Chondrocyte (in vitro differentiated cells): ENCODE measurements around the gene WWC1. TPM values are rescaled to one million over a fixed set of nuclear protein-coding genes. Genes with fewer than 3 reads are reported as not detected.
A peak's percentile ranks its signal among the peaks of the same experiment; 100 is the strongest.

Experiments used
- DNase-seq: peaks from one replicate; pipeline ENCODE4 v3.0.0; 2021; ENCODE audit warnings: mixed read lengths, low spot score
- H3K27ac Mint-ChIP-seq: one replicate; pipeline ENCODE4 v1.8.0; 2021; ENCODE audit warnings: mild to moderate bottlenecking, moderate library complexity, mixed read lengths; ENCODE audit not compliant: unreplicated experiment
- H3K27me3 Mint-ChIP-seq: 2 replicates; pipeline ENCODE4 v1.8.0; 2021; ENCODE audit warnings: low read depth, mixed read lengths
- H3K36me3 Mint-ChIP-seq: 2 replicates; pipeline ENCODE4 v1.8.0; 2021; ENCODE audit warnings: low read depth, mixed read lengths
- H3K4me1 Mint-ChIP-seq: 2 replicates; pipeline ENCODE4 v1.8.0; 2021; ENCODE audit warnings: low read depth, mild to moderate bottlenecking, mixed read lengths
- H3K4me3 Mint-ChIP-seq: one replicate; pipeline ENCODE4 v1.8.0; 2021; ENCODE audit warnings: mild to moderate bottlenecking, moderate library complexity, mixed read lengths; ENCODE audit not compliant: unreplicated experiment
- H3K9me3 Mint-ChIP-seq: 2 replicates; pipeline ENCODE4 v1.8.0; 2021; ENCODE audit warnings: low read depth, mixed read lengths
- long read RNA-seq: library from polyadenylated mRNA; stranded (forward); transcript quantifications from one replicate; pipeline ENCODE4 v2.0.0, GENCODE V29; 2021
- total RNA-seq: library from RNA; stranded (reverse); gene quantifications from 3 replicates; pipeline ENCODE4 v1.2.1, GENCODE V29; 2021
- TF ChIP-seq, protein P1 (sequence below): fragments of 200-600 bp; sonication (generic); IDR thresholded peaks from 2 replicates; pipeline ENCODE4 v1.5.0; 2021; ENCODE audit warnings: antibody characterized with exemption, mild to moderate bottlenecking, moderate library complexity

The WWC1 gene
- 2.1 to 4.9 TPM (median 2.1 TPM) in 3 replicates for total RNA-seq
- long read RNA-seq, partial matches to known transcripts, result 2 of 2 reads
- long read RNA-seq, other reads (novel, unspliced or antisense), result 0 of 2 reads

DNA sequence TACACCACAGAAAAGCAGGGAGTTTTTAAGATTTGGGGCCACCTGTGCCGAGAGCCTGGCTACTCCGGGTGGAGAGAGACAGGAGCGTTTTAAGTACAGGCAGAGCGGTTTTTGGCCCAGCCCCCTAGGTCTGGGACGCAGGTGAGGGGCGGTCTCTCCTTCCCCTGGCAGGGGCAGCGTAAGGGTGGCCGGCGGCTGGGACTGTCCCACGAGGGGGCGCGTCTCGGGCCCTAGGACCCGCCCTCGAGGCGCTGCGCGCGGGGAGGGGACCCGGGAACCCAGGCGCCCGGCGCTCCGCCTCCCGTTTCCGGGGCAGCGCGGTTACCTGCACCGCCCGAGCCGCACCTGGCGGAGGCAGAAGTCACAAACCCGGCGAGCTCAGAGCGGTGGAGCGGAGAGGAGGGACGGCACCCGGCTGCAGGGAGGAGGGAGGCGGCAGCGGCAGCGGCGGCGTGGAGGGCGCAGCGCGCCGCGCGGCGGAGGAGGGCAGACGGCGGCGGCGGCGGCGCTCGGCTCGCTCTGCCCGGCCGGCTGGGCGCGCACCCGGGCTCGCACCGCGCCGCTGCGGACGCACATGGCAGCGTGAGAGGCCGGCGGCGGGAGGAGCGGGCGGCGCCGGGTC is at the start of gene WWC1:
WWC1 (plus strand) TSS at position 304 of the 622 bp plus-strand sequence. CDS start 508 bp downstream, outside the sequence.
- Mint-ChIP-seq H3K27ac (no peak within 1 kb of the TSS), H3K9me3 (no peaks in the 10 kb centered on the region)

DNA sequence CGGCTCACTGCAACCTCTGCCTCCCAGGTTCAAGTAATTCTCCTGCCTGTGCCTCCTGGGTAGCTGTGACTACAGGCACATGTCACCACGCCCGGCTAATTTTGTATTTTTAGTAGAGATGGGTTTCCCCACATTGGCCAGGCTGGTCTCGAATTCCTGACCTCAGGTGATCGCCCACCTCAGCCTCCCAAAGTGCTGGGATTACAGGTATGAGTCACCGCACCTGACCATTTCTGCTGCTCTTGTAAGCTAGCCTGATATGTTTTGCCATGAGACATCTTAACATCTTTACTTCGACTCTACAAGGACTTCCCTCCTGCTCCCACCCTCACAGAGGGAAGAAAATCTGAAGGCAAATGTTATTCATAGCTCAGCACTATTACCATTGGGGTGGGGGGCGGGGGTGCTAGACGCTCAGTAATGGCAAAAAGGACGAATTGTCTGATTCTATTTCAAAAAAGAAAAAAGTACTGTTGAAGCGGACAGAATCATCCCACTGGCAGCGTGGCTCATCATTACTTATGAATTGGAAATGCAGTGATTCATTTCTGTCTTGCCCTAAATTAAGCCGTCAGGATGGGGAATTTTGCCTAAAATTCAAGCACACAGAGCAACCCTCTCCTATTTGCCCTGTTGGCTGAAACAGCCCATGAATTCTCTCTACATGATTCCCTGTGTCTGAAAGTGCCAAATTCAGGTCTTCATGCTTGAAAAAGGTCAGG is 46.4 kb upstream of the WWC1 start:
- DNase-seq, result no peak
- TF ChIP-seq, protein P1, sequence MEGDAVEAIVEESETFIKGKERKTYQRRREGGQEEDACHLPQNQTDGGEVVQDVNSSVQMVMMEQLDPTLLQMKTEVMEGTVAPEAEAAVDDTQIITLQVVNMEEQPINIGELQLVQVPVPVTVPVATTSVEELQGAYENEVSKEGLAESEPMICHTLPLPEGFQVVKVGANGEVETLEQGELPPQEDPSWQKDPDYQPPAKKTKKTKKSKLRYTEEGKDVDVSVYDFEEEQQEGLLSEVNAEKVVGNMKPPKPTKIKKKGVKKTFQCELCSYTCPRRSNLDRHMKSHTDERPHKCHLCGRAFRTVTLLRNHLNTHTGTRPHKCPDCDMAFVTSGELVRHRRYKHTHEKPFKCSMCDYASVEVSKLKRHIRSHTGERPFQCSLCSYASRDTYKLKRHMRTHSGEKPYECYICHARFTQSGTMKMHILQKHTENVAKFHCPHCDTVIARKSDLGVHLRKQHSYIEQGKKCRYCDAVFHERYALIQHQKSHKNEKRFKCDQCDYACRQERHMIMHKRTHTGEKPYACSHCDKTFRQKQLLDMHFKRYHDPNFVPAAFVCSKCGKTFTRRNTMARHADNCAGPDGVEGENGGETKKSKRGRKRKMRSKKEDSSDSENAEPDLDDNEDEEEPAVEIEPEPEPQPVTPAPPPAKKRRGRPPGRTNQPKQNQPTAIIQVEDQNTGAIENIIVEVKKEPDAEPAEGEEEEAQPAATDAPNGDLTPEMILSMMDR, result no peak

More for the DNA sequence above, at the start of gene WWC1:
- DNase-seq, result peak; percentile 89
- H3K4me1 Mint-ChIP-seq, result peaks cover 34% of the 10 kb centered on the region
- no peaks in the 10 kb centered on the region for H3K36me3 Mint-ChIP-seq
- peak within 1 kb of the TSS; percentile 68 for H3K4me3 Mint-ChIP-seq
- H3K27me3 Mint-ChIP-seq, result peaks cover 8% of the 10 kb centered on the region
- TF ChIP-seq, protein P1, result peak; percentile 69

DNA sequence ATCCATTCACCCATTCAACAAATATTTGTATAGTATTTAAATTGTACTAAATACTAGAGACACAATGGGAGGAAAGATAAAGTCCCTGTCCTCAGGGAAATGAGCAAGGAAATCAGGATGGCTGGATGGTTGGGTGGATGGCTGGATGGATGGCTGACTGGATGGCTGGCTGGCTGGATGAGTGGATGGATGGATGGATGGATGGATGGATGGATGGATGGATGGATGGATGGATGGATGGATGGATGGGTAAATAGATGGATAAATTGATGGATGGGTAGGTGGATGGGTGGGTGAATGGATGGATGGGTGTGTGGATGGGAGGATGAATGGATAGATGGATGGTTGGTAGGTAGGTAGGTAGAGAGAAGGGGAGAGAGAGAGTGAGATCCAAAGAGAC is 41.5 kb upstream of the WWC1 start:
- Mint-ChIP-seq H3K4me3 (no peak overlapping the region), H3K27me3 (no peaks in the 10 kb centered on the region), H3K27ac (no peak overlapping the region), H3K4me1 (no peaks in the 10 kb centered on the region), H3K9me3 (no peaks in the 10 kb centered on the region), H3K36me3 (peaks cover 5% of the 10 kb centered on the region)
- TF ChIP-seq, protein P1, result no peak
- DNase-seq, result no peak

More for the DNA sequence above, 46.4 kb upstream of the WWC1 start:
- no peak overlapping the region for H3K27ac Mint-ChIP-seq
- no peaks in the 10 kb centered on the region for H3K27me3 Mint-ChIP-seq
- peaks cover 2% of the 10 kb centered on the region for H3K4me1 Mint-ChIP-seq
- H3K4me3 Mint-ChIP-seq, result no peak overlapping the region
- peaks cover 5% of the 10 kb centered on the region for H3K36me3 Mint-ChIP-seq
- no peaks in the 10 kb centered on the region for H3K9me3 Mint-ChIP-seq

DNA sequence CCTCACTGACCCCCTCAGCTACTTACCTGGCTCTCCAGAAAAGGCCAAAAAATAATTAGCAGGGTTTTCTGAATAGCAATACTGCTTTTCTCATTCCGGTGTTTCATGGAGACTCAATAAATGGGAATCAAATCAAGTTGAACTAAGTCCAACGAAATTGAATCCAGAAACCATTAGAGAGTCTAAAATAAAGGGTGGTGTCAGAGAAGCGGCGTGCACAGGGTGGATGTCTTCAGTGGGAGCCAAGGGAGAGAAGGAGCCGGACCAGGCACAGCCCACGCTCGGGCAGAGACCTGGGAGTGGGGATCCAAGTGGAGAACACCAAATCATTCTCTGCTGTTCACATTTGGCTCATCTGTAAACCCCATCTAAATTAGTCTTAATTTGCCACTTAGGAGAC is 40.2 kb upstream of the WWC1 start:
- peaks cover 5% of the 10 kb centered on the region for H3K36me3 Mint-ChIP-seq
- H3K4me3 Mint-ChIP-seq, result no peak overlapping the region
- TF ChIP-seq, protein P1, result no peak
- no peak for DNase-seq
- H3K27ac Mint-ChIP-seq, result no peak overlapping the region
- no peaks in the 10 kb centered on the region for H3K4me1 Mint-ChIP-seq
- H3K9me3 Mint-ChIP-seq, result no peaks in the 10 kb centered on the region
- no peaks in the 10 kb centered on the region for H3K27me3 Mint-ChIP-seq

DNA sequence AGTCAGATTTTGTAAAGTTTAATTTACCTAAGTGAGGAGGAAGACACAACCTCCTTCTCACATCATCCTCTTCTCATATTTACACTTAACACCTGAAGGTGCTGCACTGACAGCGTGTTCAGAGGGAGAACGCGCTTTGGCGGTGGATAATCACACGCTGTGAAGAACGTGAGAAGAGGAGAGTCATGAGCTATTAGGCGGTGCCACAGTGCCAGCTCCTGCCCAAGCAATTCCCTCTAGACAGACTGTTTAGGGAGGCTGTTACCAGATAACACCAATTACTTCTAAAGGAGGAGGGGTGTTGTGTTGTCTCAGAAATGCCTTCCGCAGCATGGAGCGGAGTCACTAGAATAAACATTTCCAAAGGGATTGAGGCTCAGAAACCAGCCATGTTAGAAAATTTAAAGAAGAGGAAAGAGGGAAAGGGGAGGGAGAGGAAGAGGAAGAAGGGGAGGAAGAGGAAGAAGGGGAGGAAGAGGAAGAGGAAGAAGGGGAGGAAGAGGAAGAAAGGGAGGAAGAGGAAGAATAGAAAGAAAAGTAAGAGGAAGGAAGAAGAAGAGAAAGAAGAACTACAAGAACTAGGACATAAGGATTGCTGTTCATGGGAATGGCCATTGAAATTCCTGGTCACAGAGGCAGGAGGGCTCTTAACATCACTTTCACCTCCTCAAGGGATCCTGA is 37.3 kb upstream of the WWC1 start:
- TF ChIP-seq, protein P1, result no peak
- Mint-ChIP-seq H3K4me3 (no peak overlapping the region), H3K4me1 (no peaks in the 10 kb centered on the region)

More for the DNA sequence above, 37.3 kb upstream of the WWC1 start:
- Mint-ChIP-seq H3K36me3 (no peaks in the 10 kb centered on the region), H3K9me3 (no peaks in the 10 kb centered on the region), H3K27me3 (no peaks in the 10 kb centered on the region), H3K27ac (no peak overlapping the region)
- DNase-seq, result no peak
